Colonic mucosa (tissue), 4 donors: ENCODE data around the gene CXCR1. TPM values are rescaled to one million over a fixed set of nuclear protein-coding genes. Genes with fewer than 3 reads are reported as not detected.

Source experiments
- DNase-seq: peaks from one replicate; pipeline ENCODE4 v3.0.0-alpha.2; 2020
- H3K27ac ChIP-seq: fragments of 200-600 bp; one replicate; pipeline ENCODE4 v1.8.0; 2021
- H3K27me3 ChIP-seq: fragments of 200-600 bp; one replicate; pipeline ENCODE4 v1.8.0; 2021
- H3K36me3 ChIP-seq: fragments of 200-600 bp; one replicate; pipeline ENCODE4 v1.8.0; 2021
- H3K4me1 ChIP-seq: fragments of 200-600 bp; one replicate; pipeline ENCODE4 v1.8.0; 2021; ENCODE audit warnings: mild to moderate bottlenecking
- H3K4me3 ChIP-seq: fragments of 200-600 bp; one replicate; pipeline ENCODE4 v1.8.0; 2021
- H3K9ac ChIP-seq, 2 donors: one replicate each; pipeline ENCODE4 v1.7.0; 2013; ENCODE audit warnings: control low read depth in 2 of 2, low read depth in 2 of 2, low read length in 2 of 2
- H3K9me3 ChIP-seq: fragments of 200-600 bp; one replicate; pipeline ENCODE4 v1.8.0; 2021
- CTCF ChIP-seq: fragments of 200-600 bp; IDR thresholded peaks from one replicate; pipeline ENCODE4 v1.8.0; 2022; ENCODE audit warnings: antibody characterized with exemption, mild to moderate bottlenecking
- intact Hi-C: fragments of 100-400 bp; cut with DNase I; formaldehyde crosslinking; loops from one replicate; pipeline ENCODE4 v1.14.1; 2022
- total RNA-seq, 2 donors: library from RNA; stranded (reverse); fragmentation: NEBNext Ultra II Directional in 1 of 2; extraction: Animal tissue kit (Norgen Biotek cat#: 25700) in 1 of 2; gene quantifications; one replicate each; pipeline ENCODE4 v1.2.1, GENCODE V29; 2021
- donor health status: healthy.
- donor health status: DM: no; HTN: no; CAD: no.
- donor health status: DM: no; HTN: no; CAD: no.

Gene CXCR1
- total RNA-seq, 2 donors from 2014 or later, result 0.13 TPM; not detected in 1

- Histone ChIP-seq H3K4me1 (no peaks in the 10 kb centered on the region), H3K27ac (no peak overlapping the region), H3K9ac (no peak overlapping the region), H3K27me3 (no peaks in the 10 kb centered on the region), H3K4me3 (no peak overlapping the region), H3K9me3 (no peaks in the 10 kb centered on the region), H3K36me3 (no peaks in the 10 kb centered on the region)
- intact Hi-C loops, result no loop called here
- no peak for TF ChIP-seq CTCF
- no peak for DNase-seq
Measured at GRCh38 chr2:218161644-218162043, 5.1 kb downstream of the CXCR1 start.

- Histone ChIP-seq H3K4me1 (no peaks in the 10 kb centered on the region), H3K27ac (no peak overlapping the region), H3K9ac (no peak overlapping the region), H3K9me3 (no peaks in the 10 kb centered on the region), H3K36me3 (no peaks in the 10 kb centered on the region), H3K27me3 (no peaks in the 10 kb centered on the region), H3K4me3 (no peak overlapping the region)
- no peak for TF ChIP-seq CTCF
- intact Hi-C loops, result no loop called here
- DNase-seq, result no peak
Measured at GRCh38 chr2:218155953-218156479, 10.7 kb downstream of the CXCR1 start.

- Histone ChIP-seq H3K9me3 (no peaks in the 10 kb centered on the region), H3K9ac (no peak overlapping the region), H3K36me3 (no peaks in the 10 kb centered on the region), H3K4me3 (no peak overlapping the region), H3K27me3 (no peaks in the 10 kb centered on the region), H3K4me1 (no peaks in the 10 kb centered on the region), H3K27ac (no peak overlapping the region)
- intact Hi-C loops, result no loop called here
- DNase-seq, result no peak
- no peak for TF ChIP-seq CTCF
Measured at GRCh38 chr2:218152777-218153176, 14.0 kb downstream of the CXCR1 start.

GRCh38 chr2:218152172-218152571 is 14.6 kb downstream of the CXCR1 start:
- H3K9me3 ChIP-seq, result no peaks in the 10 kb centered on the region
- no peak overlapping the region for H3K9ac ChIP-seq
- no peak overlapping the region for H3K27ac ChIP-seq
- no peaks in the 10 kb centered on the region for H3K27me3 ChIP-seq
- H3K4me3 ChIP-seq, result no peak overlapping the region
- no peak for TF ChIP-seq CTCF
- H3K36me3 ChIP-seq, result no peaks in the 10 kb centered on the region
- no peak for DNase-seq
- intact Hi-C loops, result no loop called here
- H3K4me1 ChIP-seq, result no peaks in the 10 kb centered on the region

- H3K9me3 ChIP-seq, result no peaks in the 10 kb centered on the region
- no peak for DNase-seq
- H3K27ac ChIP-seq, result no peak overlapping the region
- no peak overlapping the region for H3K9ac ChIP-seq
- H3K4me1 ChIP-seq, result no peaks in the 10 kb centered on the region
- H3K4me3 ChIP-seq, result no peak overlapping the region
- TF ChIP-seq CTCF, result no peak
- intact Hi-C loops, result no loop called here
- no peaks in the 10 kb centered on the region for H3K27me3 ChIP-seq
- no peaks in the 10 kb centered on the region for H3K36me3 ChIP-seq
Measured at GRCh38 chr2:218149848-218150440, 16.8 kb downstream of the CXCR1 start.
